ENCODE measurements around the gene NAPG.
A peak's percentile ranks its signal among the peaks of the same experiment; 100 is the strongest.
"Not testable (repeated sequence)": the region's sequence is repeated elsewhere in the genome, so short reads cannot be mapped to it uniquely, and the experiment has no call there.

NAPG gene

GRCh38 chr18:10495936-10496335 is 29.9 kb upstream of the NAPG start:
- Mint-ChIP-seq H3K4me3 (no peak overlapping the region), H3K4me1 (ENCODE audit: low read depth in 2 of 2) (peaks cover 1 to 4% of the 10 kb centered on the region in 2 donors), H3K36me3 (ENCODE audit: insufficient read depth) (no peaks in the 10 kb centered on the region), H3K27me3 (peaks cover 19 to 25% of the 10 kb centered on the region in 2 donors), H3K27ac (no peak overlapping the region), H3K9me3 (no peaks in the 10 kb centered on the region)
- DNase-seq (no peak), ATAC-seq (replicated peaks) (no peak)

- H3K9me3 Mint-ChIP-seq, result no peaks in the 10 kb centered on the region
- ATAC-seq (replicated peaks) (no peak), DNase-seq (no peak)
- no peaks in the 10 kb centered on the region for H3K36me3 Mint-ChIP-seq (ENCODE audit: insufficient read depth)
- no peak overlapping the region for H3K4me3 Mint-ChIP-seq
- peaks cover 25 to 29% of the 10 kb centered on the region in 2 donors for H3K27me3 Mint-ChIP-seq
- H3K4me1 Mint-ChIP-seq (ENCODE audit: low read depth in 2 of 2), result peaks cover 0 to 3% of the 10 kb centered on the region in 2 donors
- no peak overlapping the region for H3K27ac Mint-ChIP-seq
These were observed 28.5 kb upstream of the NAPG start for GRCh38 chr18:10497206-10497749.

- Mint-ChIP-seq H3K27ac (no peak overlapping the region), H3K9me3 (no peaks in the 10 kb centered on the region), H3K27me3 (peaks cover 30 to 32% of the 10 kb centered on the region in 2 donors), H3K4me1 (ENCODE audit: low read depth in 2 of 2) (peaks cover 0 to 3% of the 10 kb centered on the region in 2 donors), H3K4me3 (no peak overlapping the region), H3K36me3 (ENCODE audit: insufficient read depth) (no peaks in the 10 kb centered on the region)
- ATAC-seq (replicated peaks), result peak; percentile 47
- DNase-seq, result no peak
These were observed 26.6 kb upstream of the NAPG start for GRCh38 chr18:10499230-10499629.

- no peak overlapping the region for H3K27ac Mint-ChIP-seq
- H3K36me3 Mint-ChIP-seq (ENCODE audit: insufficient read depth), result no peaks in the 10 kb centered on the region
- H3K9me3 Mint-ChIP-seq, result no peaks in the 10 kb centered on the region
- peaks cover 34 to 40% of the 10 kb centered on the region in 2 donors for H3K27me3 Mint-ChIP-seq
- DNase-seq, result no peak
- no peak for ATAC-seq (replicated peaks)
- no peak overlapping the region for H3K4me3 Mint-ChIP-seq
- peaks cover 0 to 3% of the 10 kb centered on the region in 2 donors for H3K4me1 Mint-ChIP-seq (ENCODE audit: low read depth in 2 of 2)
These were observed 25.8 kb upstream of the NAPG start for GRCh38 chr18:10500038-10500437.

- no peaks in the 10 kb centered on the region for H3K4me1 Mint-ChIP-seq (ENCODE audit: low read depth in 2 of 2)
- peaks cover 5% of the 10 kb centered on the region in 2 donors for H3K9me3 Mint-ChIP-seq
- no peaks in the 10 kb centered on the region for H3K36me3 Mint-ChIP-seq (ENCODE audit: insufficient read depth)
- H3K4me3 Mint-ChIP-seq, result no peak overlapping the region
- H3K27ac Mint-ChIP-seq, result no peak overlapping the region
- peaks cover 16 to 23% of the 10 kb centered on the region in 2 donors for H3K27me3 Mint-ChIP-seq
- ATAC-seq (replicated peaks) (no peak), DNase-seq (no peak)
These were observed 21.1 kb upstream of the NAPG start for GRCh38 chr18:10504723-10505122.

GRCh38 chr18:10505892-10506291 is 19.9 kb upstream of the NAPG start:
- H3K9me3 Mint-ChIP-seq; DNase-seq; H3K36me3 Mint-ChIP-seq (ENCODE audit: insufficient read depth); H3K27ac Mint-ChIP-seq; H3K4me1 Mint-ChIP-seq (ENCODE audit: low read depth in 2 of 2); H3K4me3 Mint-ChIP-seq; ATAC-seq (replicated peaks): not testable (repeated sequence)
- peaks cover 16 to 29% of the 10 kb centered on the region in 2 donors for H3K27me3 Mint-ChIP-seq

GRCh38 chr18:10508591-10508990 is 17.2 kb upstream of the NAPG start:
- ATAC-seq (replicated peaks) (no peak), DNase-seq (no peak)
- no peaks in the 10 kb centered on the region for H3K4me1 Mint-ChIP-seq (ENCODE audit: low read depth in 2 of 2)
- H3K9me3 Mint-ChIP-seq, result peaks cover 5% of the 10 kb centered on the region in 2 donors
- no peak overlapping the region for H3K27ac Mint-ChIP-seq
- H3K36me3 Mint-ChIP-seq (ENCODE audit: insufficient read depth), result no peaks in the 10 kb centered on the region
- H3K27me3 Mint-ChIP-seq, result peaks cover 26 to 32% of the 10 kb centered on the region in 2 donors
- H3K4me3 Mint-ChIP-seq, result no peak overlapping the region

GRCh38 chr18:10511236-10511635 is 14.6 kb upstream of the NAPG start:
- H3K27me3 Mint-ChIP-seq, result peaks cover 43 to 47% of the 10 kb centered on the region in 2 donors
- DNase-seq (no peak), ATAC-seq (replicated peaks) (no peak)
- H3K9me3 Mint-ChIP-seq, result peaks cover 5% of the 10 kb centered on the region in 2 donors
- no peaks in the 10 kb centered on the region for H3K36me3 Mint-ChIP-seq (ENCODE audit: insufficient read depth)
- no peaks in the 10 kb centered on the region for H3K4me1 Mint-ChIP-seq (ENCODE audit: low read depth in 2 of 2)
- no peak overlapping the region for H3K27ac Mint-ChIP-seq
- no peak overlapping the region for H3K4me3 Mint-ChIP-seq

GRCh38 chr18:10514082-10514481 is 11.7 kb upstream of the NAPG start:
- no peak for ATAC-seq (replicated peaks)
- no peak overlapping the region for H3K4me3 Mint-ChIP-seq
- peaks cover 3% of the 10 kb centered on the region for H3K36me3 Mint-ChIP-seq (ENCODE audit: insufficient read depth)
- peaks cover 70 to 71% of the 10 kb centered on the region in 2 donors for H3K27me3 Mint-ChIP-seq
- H3K4me1 Mint-ChIP-seq (ENCODE audit: low read depth in 2 of 2), result peaks cover 0 to 1% of the 10 kb centered on the region in 2 donors
- no peak overlapping the region for H3K27ac Mint-ChIP-seq
- peaks cover 0 to 1% of the 10 kb centered on the region in 2 donors for H3K9me3 Mint-ChIP-seq
- DNase-seq, result no peak

- ATAC-seq (replicated peaks), result no peak
- peaks cover 75 to 76% of the 10 kb centered on the region in 2 donors for H3K27me3 Mint-ChIP-seq
- H3K27ac Mint-ChIP-seq, result no peak overlapping the region
- no peak for DNase-seq
- peaks cover 0 to 4% of the 10 kb centered on the region in 2 donors for H3K4me1 Mint-ChIP-seq (ENCODE audit: low read depth in 2 of 2)
- peaks cover 3% of the 10 kb centered on the region for H3K36me3 Mint-ChIP-seq (ENCODE audit: insufficient read depth)
- no peak overlapping the region for H3K4me3 Mint-ChIP-seq
- peaks cover 0 to 1% of the 10 kb centered on the region in 2 donors for H3K9me3 Mint-ChIP-seq
These were observed 11.2 kb upstream of the NAPG start for GRCh38 chr18:10514601-10515000.

- Mint-ChIP-seq H3K4me3 (no peak overlapping the region), H3K27me3 (peaks cover 76 to 78% of the 10 kb centered on the region in 2 donors), H3K9me3 (peaks cover 0 to 1% of the 10 kb centered on the region in 2 donors), H3K4me1 (ENCODE audit: low read depth in 2 of 2) (peaks cover 0 to 4% of the 10 kb centered on the region in 2 donors), H3K36me3 (ENCODE audit: insufficient read depth) (peaks cover 3% of the 10 kb centered on the region), H3K27ac (no peak overlapping the region)
- ATAC-seq (replicated peaks) (no peak), DNase-seq (no peak)
These were observed 10.4 kb upstream of the NAPG start for GRCh38 chr18:10515456-10515855.

- peaks cover 3% of the 10 kb centered on the region for H3K36me3 Mint-ChIP-seq (ENCODE audit: insufficient read depth)
These were observed 9.7 kb upstream of the NAPG start for GRCh38 chr18:10516078-10516477.

GRCh38 chr18:10518595-10519255 is 7.1 kb upstream of the NAPG start:
- H3K27ac Mint-ChIP-seq, result no peak overlapping the region
- ATAC-seq (replicated peaks), result no peak
- no peak for DNase-seq
- H3K27me3 Mint-ChIP-seq, result peaks cover 60 to 69% of the 10 kb centered on the region in 2 donors
- H3K4me3 Mint-ChIP-seq, result no peak overlapping the region
- H3K36me3 Mint-ChIP-seq (ENCODE audit: insufficient read depth), result peaks cover 3% of the 10 kb centered on the region
- peaks cover 0 to 1% of the 10 kb centered on the region in 2 donors for H3K9me3 Mint-ChIP-seq
- peaks cover 0 to 4% of the 10 kb centered on the region in 2 donors for H3K4me1 Mint-ChIP-seq (ENCODE audit: low read depth in 2 of 2)

More at GRCh38 chr18:10516078-10516477, 9.7 kb upstream of the NAPG start:
- Mint-ChIP-seq H3K27ac (no peak overlapping the region), H3K9me3 (peaks cover 0 to 1% of the 10 kb centered on the region in 2 donors), H3K4me1 (ENCODE audit: low read depth in 2 of 2) (peaks cover 0 to 4% of the 10 kb centered on the region in 2 donors), H3K27me3 (peaks cover 70 to 78% of the 10 kb centered on the region in 2 donors), H3K4me3 (no peak overlapping the region)
- ATAC-seq (replicated peaks) (no peak), DNase-seq (no peak)

- peaks cover 0 to 1% of the 10 kb centered on the region in 2 donors for H3K9me3 Mint-ChIP-seq
- H3K36me3 Mint-ChIP-seq (ENCODE audit: insufficient read depth), result peaks cover 3% of the 10 kb centered on the region
- H3K27ac Mint-ChIP-seq, result no peak overlapping the region
- no peak overlapping the region for H3K4me3 Mint-ChIP-seq
- H3K4me1 Mint-ChIP-seq (ENCODE audit: low read depth in 2 of 2), result peaks cover under 1 to 4% of the 10 kb centered on the region in 2 donors
- DNase-seq (no peak), ATAC-seq (replicated peaks) (no peak)
- H3K27me3 Mint-ChIP-seq, result peaks cover 54 to 63% of the 10 kb centered on the region in 2 donors
These were observed 6.5 kb upstream of the NAPG start for GRCh38 chr18:10519366-10519765.
